Measurements from ENCODE around the gene ITGB4. TPM values are rescaled to one million over a fixed set of nuclear protein-coding genes. Genes with fewer than 3 reads are reported as not detected.

ITGB4 gene
- total RNA-seq, 1 donor from 2014 or later, result 134 TPM

DNA sequence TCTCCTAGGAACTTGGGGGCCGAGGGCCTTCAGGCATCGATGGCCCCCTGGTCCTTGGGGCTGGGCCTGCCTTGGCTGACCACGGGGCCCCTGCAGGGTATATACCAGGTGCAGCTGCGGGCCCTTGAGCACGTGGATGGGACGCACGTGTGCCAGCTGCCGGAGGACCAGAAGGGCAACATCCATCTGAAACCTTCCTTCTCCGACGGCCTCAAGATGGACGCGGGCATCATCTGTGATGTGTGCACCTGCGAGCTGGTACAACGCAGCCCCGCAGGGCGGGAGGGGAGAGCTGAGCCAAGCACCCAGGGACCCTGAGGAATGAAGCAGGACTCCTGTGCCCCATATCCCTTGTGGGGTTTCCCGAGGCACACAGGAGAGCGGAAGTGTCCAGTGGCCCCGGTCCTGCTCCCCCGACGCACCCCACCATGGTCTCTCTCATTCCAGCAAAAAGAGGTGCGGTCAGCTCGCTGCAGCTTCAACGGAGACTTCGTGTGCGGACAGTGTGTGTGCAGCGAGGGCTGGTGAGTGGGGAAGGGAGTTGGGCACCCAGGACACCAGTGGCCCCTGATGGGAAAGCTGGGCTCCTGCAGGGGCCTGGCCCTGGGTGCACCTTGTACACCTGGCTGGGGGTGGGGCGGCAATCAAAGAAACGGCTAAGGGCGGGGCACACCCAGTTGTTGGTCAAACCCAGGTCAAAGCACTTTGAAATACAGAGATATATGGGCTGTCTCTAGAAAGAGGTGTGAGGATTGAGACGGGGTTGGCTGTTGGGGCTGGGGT lies 10.6 kb downstream of the ITGB4 start:
- no peak for ATAC-seq

GRCh38 chr17:75733471-75733870 lies 12.2 kb downstream of the ITGB4 start:
- ATAC-seq, result no peak

DNA sequence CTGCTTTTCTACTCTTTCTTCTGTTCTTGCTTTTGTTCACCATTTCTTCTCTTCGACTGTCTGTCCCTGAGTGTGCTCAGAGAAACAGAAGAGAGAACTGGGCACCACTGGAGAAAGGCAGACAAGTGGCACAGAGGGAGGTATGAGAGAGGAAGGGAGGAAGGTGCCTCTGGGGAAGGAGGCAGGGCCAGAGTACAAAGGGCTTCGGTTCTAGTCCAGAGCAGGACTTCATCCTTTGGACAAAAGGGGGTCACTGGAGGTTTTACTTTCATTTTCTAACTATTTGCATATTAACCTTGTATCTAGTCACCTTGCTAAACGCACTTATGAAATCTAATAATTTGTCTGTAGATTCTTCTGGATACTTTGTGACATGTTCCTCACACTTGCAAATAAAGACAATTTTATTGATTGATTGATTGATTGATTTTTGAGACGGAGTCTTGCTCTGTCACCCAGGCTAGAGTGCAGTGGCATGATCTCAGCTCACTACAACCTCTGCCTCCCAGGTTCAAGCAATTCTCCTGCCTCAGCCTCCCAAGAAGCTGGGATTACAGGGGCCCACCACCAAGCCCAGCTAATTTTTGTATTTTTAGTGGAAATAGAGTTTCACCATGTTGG lies 13.5 kb downstream of the ITGB4 start:
- ATAC-seq, result no peak

DNA sequence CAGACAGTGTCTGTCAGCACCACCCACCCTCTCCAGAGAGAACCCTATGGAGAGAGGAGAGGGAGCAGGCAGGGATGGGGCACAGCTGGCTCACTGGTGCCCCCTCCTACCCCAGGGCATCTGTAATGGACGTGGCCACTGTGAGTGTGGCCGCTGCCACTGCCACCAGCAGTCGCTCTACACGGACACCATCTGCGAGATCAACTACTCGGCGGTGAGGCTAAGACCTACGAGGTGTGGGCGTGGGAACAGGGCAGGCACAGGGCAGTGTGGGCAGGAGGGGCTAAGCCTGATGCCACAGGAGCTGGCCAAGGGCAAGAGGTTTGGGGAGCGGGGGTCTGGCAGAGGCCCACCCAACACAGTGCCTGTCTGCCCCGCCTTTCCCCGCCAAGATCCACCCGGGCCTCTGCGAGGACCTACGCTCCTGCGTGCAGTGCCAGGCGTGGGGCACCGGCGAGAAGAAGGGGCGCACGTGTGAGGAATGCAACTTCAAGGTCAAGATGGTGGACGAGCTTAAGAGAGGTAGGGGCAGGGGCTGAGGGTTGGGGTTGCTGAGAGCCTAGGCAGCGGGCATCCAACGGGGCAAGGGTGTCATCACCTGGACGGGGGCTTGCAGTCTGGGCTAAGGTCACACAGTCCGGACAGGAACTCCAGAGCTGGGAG lies 15.0 kb downstream of the ITGB4 start:
- ATAC-seq, result no peak

DNA sequence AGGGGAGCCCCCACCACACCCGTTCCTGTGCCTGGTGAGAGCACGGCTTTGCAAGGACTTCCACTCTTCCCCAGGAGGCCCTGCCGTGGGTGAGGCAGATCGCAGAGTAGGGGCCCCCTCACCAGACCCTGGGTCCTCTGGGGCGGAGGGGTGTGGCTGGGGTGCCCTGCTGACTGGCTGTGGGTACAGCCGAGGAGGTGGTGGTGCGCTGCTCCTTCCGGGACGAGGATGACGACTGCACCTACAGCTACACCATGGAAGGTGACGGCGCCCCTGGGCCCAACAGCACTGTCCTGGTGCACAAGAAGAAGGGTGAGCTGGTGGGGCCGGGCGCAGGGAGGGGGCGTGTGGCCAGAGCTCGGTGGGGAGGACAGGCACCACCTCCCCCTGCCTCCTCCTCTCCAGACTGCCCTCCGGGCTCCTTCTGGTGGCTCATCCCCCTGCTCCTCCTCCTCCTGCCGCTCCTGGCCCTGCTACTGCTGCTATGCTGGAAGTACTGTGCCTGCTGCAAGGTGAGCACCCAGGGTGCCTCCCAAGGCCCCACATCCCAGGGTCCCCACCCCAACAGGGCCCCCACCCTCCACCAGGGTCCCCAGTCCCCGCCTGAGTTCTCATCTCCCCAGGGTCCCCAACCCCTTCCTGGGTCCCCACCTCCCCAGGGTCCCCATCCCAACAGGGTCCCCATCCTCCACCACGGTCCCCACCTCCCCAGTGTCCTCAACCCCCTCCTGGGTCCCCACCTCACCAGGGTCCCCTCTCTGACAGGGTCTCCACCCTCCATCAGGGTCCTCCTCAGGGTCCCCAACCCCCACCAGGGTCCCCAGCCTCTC lies 16.1 kb downstream of the ITGB4 start:
- no peak for ATAC-seq

DNA sequence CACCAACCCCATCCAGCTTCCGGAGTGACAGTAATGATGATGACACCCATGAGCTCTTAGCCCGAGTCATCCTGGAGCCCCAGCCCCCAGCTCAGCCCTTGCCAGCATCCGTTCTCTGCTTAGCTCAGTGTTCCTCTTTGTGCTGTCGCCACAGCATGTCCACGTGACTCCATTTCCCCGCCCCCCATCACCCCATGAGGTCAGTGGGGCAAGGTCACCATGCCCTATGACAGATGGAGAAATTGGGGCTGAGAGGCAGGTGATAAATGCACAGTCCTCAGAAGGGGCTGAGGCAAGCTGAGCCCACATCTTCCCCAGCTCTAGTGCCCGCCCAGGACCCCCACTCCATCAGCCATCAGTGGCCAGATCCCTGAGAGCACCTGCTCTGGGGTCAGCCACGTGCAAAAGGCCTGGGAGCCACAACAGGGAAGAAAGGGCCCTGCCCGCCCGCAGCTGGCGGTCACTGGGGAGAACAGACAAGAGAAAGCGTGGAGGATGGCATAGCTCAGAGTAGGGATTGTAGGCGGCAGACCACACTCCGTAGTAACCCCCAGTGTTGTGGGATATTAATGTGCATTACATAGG lies 17.1 kb downstream of the ITGB4 start:
- no peak for ATAC-seq

GRCh38 chr17:75739174-75739573 lies 17.9 kb downstream of the ITGB4 start:
- no peak for ATAC-seq

- no peak for ATAC-seq
Observed at GRCh38 chr17:75739801-75740200, 18.5 kb downstream of the ITGB4 start.

DNA sequence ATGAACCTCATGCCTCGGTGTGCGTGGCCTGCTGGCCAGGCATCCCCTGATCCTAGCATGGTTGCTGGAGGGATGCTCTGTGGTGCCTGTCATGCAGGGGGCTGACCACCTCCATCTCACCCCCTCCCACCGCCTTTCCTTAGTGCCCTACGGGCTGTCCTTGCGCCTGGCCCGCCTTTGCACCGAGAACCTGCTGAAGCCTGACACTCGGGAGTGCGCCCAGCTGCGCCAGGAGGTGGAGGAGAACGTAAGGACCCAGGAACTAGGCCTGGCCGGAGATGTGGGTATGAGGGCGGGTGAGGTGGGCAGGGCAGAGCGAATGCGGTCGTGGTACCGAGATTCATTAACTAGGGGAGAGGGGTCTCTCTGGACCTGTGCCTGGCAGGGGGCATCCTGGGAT lies 19.0 kb downstream of the ITGB4 start:
- no peak for ATAC-seq

DNA sequence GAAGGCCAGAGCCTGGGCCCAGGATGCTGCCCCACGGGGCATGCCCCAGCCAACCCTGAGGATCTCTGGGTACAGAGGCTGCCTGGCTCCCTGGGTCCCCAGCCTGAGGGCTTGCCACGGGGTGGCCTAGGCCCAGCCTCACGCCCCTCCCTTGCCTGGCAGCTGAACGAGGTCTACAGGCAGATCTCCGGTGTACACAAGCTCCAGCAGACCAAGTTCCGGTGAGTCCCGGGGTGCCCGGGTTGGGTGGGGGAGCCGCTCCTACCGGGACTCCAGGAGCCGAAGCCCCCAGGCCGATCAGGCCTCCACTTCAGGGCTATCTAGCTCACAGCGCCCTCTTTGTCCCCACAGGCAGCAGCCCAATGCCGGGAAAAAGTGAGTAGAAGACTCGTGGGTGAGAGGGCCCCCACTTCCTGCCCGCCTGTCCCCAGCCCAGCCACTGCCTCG lies 19.4 kb downstream of the ITGB4 start:
- ATAC-seq, result no peak

DNA sequence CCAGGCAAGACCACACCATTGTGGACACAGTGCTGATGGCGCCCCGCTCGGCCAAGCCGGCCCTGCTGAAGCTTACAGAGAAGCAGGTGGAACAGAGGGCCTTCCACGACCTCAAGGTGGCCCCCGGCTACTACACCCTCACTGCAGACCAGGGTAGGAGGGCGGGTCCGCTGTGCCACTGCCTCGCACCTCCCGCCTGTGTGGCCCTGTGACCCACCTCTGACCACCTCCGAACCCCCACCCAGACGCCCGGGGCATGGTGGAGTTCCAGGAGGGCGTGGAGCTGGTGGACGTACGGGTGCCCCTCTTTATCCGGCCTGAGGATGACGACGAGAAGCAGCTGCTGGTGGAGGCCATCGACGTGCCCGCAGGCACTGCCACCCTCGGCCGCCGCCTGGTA lies 21.1 kb downstream of the ITGB4 start:
- no peak for ATAC-seq

DNA sequence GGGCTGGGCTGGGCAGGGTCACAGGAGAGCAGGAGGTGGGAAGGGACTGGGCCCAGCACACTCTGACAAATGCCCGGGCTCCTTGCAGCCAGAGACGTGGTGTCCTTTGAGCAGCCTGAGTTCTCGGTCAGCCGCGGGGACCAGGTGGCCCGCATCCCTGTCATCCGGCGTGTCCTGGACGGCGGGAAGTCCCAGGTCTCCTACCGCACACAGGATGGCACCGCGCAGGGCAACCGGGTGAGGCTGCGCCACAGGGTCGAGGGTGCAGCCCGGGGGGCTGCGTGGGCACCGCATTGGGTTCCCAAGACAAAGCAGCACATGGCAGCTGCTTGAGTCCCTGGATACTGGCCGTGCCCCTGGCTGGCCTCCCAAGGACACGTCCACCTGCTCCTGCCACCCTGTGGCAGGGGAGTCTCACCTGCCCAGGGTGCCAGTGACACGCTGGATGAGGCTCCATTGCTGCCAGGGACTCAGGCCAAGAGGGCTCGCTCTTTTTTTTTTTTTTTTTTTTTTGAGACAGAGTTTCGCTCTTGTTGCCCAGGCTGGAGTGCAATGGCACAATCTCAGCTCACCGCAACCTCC lies 22.5 kb downstream of the ITGB4 start:
- ATAC-seq, result no peak

- ATAC-seq, result no peak
Observed at GRCh38 chr17:75748706-75749105, 27.4 kb downstream of the ITGB4 start.

DNA sequence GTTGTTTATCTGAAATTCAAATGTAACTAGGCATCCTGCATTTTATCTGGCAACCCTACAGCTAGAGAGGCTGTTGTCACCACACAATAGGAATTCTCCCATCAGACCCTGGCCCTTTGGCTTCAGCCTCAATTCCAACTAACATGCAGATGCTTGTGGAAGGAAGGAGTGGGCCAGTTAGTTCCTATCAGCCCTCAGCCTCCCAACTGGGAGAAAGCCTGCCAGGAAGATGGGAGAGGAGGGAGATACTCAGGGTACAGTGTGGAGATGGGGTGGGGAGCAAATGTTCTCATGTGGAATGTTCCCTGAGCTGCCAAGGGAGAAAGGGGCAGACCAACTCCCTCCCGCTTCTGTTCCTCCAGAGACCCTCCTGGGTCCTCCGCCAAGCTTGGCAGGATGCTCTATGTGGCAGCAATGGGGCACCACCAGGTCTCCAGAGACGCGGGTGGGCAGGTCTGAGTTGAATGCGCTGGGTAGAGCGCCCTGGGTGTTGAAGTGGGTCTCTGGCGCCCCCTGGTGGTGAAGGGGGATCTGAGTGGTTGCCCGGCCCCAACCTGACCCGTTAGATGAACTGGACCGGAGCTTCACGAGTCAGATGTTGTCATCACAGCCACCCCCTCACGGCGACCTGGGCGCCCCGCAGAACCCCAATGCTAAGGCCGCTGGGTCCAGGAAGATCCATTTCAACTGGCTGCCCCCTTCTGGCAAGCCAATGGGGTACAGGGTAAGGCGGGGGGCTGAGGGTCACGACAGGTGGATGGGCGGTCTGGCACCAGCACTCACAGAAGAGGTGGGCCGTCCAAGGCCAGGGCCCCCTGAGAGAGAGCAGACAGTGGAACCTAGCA lies 28.5 kb downstream of the ITGB4 start:
- peak; percentile 69 for ATAC-seq

- no peak for ATAC-seq
Observed at GRCh38 chr17:75750661-75751423, 29.6 kb downstream of the ITGB4 start.

GRCh38 chr17:75751676-75752404 lies 30.6 kb downstream of the ITGB4 start:
- ATAC-seq, result no peak

DNA sequence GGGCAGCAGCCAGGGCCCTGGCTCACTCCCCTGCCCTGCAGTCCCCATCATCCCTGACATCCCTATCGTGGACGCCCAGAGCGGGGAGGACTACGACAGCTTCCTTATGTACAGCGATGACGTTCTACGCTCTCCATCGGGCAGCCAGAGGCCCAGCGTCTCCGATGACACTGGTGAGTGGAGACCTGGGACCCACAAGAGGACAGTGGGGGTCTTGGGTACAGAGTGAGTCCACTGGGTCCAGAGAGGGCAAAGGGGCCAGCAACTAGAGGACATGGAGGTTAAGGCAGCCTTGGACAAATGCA lies 31.1 kb downstream of the ITGB4 start:
- no peak for ATAC-seq

- no peak for ATAC-seq
Observed at GRCh38 chr17:75752802-75753513, 31.7 kb downstream of the ITGB4 start.

Data from esophagus mucosa (tissue), 1 donor.